HK-2 (cell line): Measurements from ENCODE around the gene CASP9.

Experiments
- DNase-seq: peaks from one replicate; pipeline ENCODE4 v3.0.0-alpha.2; 2018; ENCODE audit not compliant: unreplicated experiment

The CASP9 gene

GRCh38 chr1:15524021-15524282, at the start of gene CASP9:
CASP9 (minus strand) TSS chr1:15524215; CDS start chr1:15524200, 15 bp downstream.
- no peak for DNase-seq

- DNase-seq: no peak
These were observed 49.5 kb upstream of the CASP9 start for GRCh38 chr1:15573477-15573876.

GRCh38 chr1:15571266-15571665, 47.3 kb upstream of the CASP9 start:
- DNase-seq: no peak

GRCh38 chr1:15570861-15571260, 46.8 kb upstream of the CASP9 start:
- DNase-seq: no peak

GRCh38 chr1:15568387-15569073, 44.5 kb upstream of the CASP9 start:
- DNase-seq: no peak

GRCh38 chr1:15559189-15559810, 35.3 kb upstream of the CASP9 start:
- no peak for DNase-seq

GRCh38 chr1:15558516-15558915, 34.5 kb upstream of the CASP9 start:
- DNase-seq: no peak

- no peak for DNase-seq
These were observed 33.6 kb upstream of the CASP9 start for GRCh38 chr1:15557594-15557993.

- DNase-seq: no peak
These were observed 33.0 kb upstream of the CASP9 start for GRCh38 chr1:15557008-15557407.

- no peak for DNase-seq
These were observed 26.6 kb upstream of the CASP9 start for GRCh38 chr1:15550573-15550972.

- DNase-seq: no peak
These were observed 22.6 kb upstream of the CASP9 start for GRCh38 chr1:15546641-15547040.

- DNase-seq: no peak
These were observed 19.9 kb upstream of the CASP9 start for GRCh38 chr1:15543589-15544568.

- no peak for DNase-seq
These were observed 19.2 kb upstream of the CASP9 start for GRCh38 chr1:15543251-15543588.

- DNase-seq: no peak
These were observed 18.6 kb upstream of the CASP9 start for GRCh38 chr1:15542388-15543250.

GRCh38 chr1:15541231-15541792, 17.3 kb upstream of the CASP9 start:
- DNase-seq: no peak

- DNase-seq: no peak
These were observed 16.2 kb upstream of the CASP9 start for GRCh38 chr1:15540186-15540585.

- no peak for DNase-seq
These were observed 14.8 kb upstream of the CASP9 start for GRCh38 chr1:15538771-15539170.

GRCh38 chr1:15531682-15532081, 7.7 kb upstream of the CASP9 start:
- DNase-seq: no peak

GRCh38 chr1:15531003-15531402, 7.0 kb upstream of the CASP9 start:
- peak; percentile 26 for DNase-seq

- peak; percentile 99 for DNase-seq
These were observed 2.7 kb upstream of the CASP9 start, which contains the start of gene DNAJC16 for GRCh38 chr1:15526490-15527339. DNAJC16 (plus strand) TSS chr1:15526848; CDS start chr1:15529106, 2,258 bp downstream.
